ENCODE data around the gene PPP3CA.

The PPP3CA gene

GRCh38 chr4:101175896-101176676, 171.2 kb downstream of the PPP3CA start:
- no peak for DNase-seq (ENCODE audit: low spot score)

DNA sequence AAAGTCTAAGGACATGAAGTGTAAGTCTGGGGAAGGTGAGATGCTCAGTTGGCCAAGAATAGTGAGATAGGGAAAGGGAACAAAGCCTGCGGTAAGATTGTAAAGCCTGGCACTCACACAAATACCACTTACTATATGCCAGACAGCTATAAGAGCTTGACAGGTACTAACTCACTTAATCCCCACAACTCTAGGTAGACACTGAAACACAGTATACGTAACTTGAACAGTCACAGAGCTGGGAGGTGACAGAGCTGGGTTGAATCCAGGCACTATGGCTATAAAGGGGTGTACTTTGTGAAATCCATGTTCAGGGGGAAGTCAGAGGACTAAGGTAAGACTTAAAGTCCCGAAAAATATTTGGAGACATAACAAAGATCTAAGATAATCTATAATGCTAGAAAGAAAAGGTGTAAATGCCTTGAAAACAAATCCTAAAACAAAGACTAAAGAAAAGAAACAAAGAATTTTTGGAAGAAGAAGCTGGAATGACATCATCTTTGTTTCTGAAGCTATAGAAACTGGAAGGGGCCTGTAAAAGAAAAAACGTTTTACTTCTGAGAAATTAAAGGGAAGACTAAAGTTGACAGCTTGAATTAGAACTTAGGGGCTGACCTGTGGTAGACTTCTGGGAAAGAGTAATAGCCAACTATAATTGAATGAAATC, 172.5 kb downstream of the PPP3CA start:
- DNase-seq (ENCODE audit: low spot score), result no peak

- DNase-seq (ENCODE audit: low spot score), result no peak
Observed at GRCh38 chr4:101172369-101172768, 175.0 kb downstream of the PPP3CA start.

GRCh38 chr4:101171747-101172146, 175.6 kb downstream of the PPP3CA start:
- no peak for DNase-seq (ENCODE audit: low spot score)

- DNase-seq (ENCODE audit: low spot score), result peak; percentile 66
Observed at GRCh38 chr4:101169044-101170014, 178.0 kb downstream of the PPP3CA start.

DNA sequence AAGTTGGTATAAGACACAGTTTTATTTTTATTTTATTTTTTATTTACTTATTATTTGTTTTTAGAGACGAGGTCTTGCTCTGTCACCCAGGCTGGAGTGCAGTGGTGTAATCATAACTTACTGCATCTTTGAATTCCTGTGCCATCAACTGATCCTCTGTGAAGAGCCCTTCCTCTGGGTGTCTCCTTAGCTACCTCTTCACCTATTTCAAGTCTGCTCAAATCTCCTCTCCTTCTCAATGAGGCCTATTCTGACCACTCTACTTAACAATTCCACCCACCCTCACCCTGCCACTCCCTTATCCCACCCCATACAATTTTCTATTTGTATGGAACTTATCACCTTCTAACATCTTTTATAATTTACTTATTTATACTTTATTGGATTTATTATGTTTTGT, 183.4 kb downstream of the PPP3CA start:
- DNase-seq (ENCODE audit: low spot score), result no peak

DNA sequence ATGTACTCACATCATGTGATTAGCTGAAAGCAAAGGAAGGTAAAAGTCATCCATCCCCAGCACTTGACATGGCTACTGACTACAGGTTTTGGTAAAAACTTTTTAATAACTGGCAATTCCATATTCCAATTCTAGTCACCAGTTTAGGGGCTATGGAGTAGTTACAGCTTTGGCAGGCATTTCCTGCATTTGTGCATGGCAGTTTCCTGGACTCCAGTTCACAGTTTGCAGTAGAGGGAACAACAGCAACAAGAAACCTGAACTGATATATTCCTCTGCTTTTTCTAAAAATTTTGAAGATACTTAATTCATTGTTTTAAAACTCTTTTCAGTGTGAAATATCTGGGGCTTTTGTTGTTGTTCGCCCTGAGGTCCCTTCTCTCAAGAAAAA, 184.3 kb downstream of the PPP3CA start:
- no peak for DNase-seq (ENCODE audit: low spot score)

DNA sequence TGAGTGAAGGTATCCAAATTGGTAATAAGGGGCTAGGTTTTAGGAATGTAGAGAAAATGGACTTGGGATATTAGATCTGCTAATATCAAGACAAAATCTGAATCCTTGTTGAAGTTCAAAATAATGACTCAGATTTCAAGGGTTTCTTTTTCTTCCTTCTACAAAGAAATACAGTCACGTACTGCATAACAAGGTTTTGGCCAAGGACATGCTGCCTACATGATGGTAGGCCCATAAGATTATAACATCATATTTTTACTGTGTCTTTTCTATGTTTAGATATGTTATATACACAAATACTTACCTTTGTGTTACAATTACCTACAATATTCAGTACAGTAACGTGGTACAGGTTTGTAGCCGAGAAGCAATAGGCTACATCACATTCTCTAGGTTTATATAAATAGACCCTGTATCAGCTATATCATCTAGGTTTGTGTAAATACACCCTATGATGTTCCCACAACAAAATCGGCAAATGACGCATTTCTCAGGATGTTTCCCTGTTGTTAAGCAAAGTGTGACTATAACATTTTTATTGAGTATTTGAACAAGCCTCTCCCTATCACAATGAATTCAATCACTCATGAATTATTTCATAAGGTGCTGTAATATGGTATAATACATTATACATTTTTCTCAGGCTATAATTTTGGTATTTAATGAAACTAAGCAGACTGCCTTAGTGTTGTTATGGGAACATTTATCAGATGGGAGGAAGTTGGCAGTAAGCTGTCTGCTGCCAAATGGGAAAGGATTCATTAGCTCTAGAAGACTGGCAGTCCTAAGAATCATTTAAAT, 186.3 kb downstream of the PPP3CA start:
- no peak for DNase-seq (ENCODE audit: low spot score)

DNA sequence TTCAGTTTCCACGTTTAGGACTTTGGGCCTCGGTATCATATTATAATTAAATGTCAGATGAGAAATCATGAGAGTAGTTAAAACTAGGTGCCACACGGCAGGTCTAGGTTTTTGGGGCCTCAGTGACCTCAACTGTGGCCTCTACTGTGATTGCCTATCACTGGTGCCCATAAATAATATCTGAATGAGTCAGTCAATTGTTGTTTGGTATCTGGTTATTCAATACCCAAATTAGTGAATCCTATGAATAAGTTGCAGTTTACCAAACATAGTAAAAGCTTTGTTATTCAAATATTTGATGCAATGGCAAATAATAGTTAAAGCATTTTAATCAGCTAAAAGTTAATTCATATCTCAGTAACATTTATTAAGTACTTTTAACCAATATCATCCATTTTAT, 188.8 kb downstream of the PPP3CA start:
- no peak for DNase-seq (ENCODE audit: low spot score)

- no peak for DNase-seq (ENCODE audit: low spot score)
Observed at GRCh38 chr4:101158134-101158482, 189.2 kb downstream of the PPP3CA start.

- no peak for DNase-seq (ENCODE audit: low spot score)
Observed at GRCh38 chr4:101157415-101158133, 189.8 kb downstream of the PPP3CA start.

DNA sequence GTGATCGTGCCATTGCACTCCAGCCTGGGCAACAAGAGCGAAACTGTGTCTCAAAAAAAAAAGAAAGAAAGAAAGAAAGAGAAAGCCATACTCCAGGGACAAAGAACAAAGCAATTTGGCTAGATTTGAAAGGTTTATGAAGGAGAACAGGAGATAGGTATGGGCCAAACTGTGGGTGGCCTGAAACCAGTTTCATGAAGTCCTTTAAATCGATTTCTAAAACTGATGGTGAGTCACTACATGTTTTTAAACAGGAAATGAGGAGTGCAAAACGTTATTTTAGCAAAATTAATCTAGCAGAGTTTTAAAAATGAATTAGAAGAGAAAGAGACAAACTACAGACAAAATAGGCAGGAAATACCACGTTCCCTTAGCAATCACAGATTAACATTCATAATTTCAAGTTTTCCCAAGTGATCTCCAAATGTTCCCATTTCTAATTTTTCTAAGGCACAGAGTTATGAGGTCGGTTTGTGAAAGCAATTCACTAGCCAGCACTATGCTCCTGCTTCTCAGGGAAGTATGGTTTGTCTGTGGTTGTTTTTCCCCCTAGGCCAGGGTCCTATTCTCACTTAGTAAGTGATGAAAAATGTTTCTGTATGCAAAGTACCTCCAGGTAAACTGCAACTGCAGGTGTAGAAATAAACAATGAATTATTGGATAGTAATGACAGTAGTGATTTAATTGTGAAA, 190.6 kb downstream of the PPP3CA start:
- no peak for DNase-seq (ENCODE audit: low spot score)

DNA sequence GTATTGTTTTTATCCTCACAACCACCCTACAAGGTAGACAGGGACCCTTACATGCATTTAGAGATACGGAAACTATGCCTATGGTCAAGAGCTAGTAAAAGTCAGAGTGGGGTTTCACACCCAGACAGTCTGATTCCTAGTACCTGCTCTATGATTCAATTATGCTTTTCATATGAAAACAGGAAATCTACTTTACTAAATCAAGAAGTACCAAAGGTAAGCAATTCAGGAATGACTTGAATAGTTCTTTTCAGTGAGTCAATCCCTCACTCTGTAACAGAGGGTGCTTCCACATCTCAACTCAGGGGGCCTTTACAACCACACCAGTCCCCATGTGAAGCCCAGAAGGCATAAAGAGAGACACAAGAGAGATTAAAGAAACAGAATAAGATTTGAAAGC, 191.4 kb downstream of the PPP3CA start:
- no peak for DNase-seq (ENCODE audit: low spot score)

GRCh38 chr4:101155368-101155767, 192.0 kb downstream of the PPP3CA start:
- no peak for DNase-seq (ENCODE audit: low spot score)

DNA sequence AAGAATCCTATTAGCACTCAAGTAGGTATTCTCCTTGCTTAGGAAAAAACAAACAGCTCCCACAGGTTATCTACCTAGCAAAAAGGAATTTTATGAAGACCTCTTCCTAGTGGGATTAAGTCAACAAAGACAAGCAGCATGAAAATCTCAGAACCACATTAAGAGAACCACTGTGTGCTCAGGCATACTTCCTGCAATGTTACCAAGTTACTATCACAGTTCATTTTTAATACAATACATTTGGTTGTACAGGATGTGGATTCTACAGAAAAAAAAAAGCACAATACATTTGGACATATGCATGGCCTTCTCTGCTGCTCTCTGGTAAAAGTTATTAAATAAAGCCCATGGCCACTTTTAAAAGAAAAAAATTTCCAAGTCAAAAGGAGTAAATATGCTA, 193.7 kb downstream of the PPP3CA start:
- no peak for DNase-seq (ENCODE audit: low spot score)

- DNase-seq (ENCODE audit: low spot score), result no peak
Observed at GRCh38 chr4:101152521-101152920, 194.8 kb downstream of the PPP3CA start.

DNA sequence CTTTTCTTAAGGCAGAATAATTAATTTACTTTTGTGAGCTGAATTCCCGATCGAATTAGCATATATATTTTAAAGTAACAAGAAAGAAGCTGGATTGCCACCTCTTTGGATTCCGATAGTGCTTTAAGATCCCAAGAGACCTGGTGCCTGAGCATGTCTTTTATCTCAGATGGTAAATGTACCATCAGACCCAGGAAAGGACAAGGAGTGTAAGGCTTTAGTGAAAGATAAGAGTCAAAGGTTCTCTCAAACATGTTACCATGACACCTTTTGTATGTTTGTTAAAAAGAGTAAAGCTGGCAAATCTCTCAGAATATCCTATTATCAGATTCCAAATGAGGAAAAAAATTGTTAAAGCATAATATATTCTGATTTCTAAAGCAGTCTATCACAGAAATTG, 198.8 kb downstream of the PPP3CA start:
- DNase-seq (ENCODE audit: low spot score), result no peak

DNA sequence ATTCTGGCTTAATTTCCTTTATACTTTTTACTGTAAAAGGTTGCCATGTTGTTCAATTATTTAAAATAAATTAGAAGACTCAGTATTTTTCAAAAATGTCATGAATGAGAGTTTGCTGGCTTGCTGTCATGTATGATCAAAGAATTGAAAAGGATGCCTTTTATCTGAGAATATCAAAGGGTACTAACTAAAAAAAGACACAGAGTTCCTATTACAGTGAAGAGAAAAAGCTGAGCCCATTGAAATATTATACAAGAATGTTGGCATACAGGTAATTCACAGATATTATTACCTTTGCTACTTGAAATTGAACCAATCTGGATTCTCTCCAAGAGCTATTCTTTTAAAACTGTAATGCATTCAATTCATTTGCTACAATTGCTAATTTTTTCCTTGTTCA, 200.0 kb downstream of the PPP3CA start:
- no peak for DNase-seq (ENCODE audit: low spot score)

GRCh38 chr4:101145021-101145420, 202.3 kb downstream of the PPP3CA start:
- DNase-seq (ENCODE audit: low spot score), result no peak

DNA sequence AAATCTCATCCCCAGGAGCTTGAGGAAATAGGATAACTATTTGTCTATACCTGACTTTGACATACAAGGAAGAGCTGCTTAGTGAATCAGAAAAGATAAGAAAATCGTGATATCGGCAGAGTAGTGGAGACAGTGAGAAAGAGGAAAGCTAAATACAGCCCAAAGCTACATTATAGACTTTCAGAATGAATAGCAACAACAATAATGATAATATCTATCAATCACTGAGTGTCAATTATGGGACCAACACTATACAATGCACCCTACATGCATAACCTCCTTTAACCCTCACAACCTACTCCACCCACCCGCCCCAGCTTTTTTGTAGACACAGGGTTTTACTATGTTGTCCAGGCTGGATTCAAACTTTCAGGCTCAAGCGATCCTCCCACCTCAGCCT, 205.1 kb downstream of the PPP3CA start:
- DNase-seq (ENCODE audit: low spot score), result no peak

DNA sequence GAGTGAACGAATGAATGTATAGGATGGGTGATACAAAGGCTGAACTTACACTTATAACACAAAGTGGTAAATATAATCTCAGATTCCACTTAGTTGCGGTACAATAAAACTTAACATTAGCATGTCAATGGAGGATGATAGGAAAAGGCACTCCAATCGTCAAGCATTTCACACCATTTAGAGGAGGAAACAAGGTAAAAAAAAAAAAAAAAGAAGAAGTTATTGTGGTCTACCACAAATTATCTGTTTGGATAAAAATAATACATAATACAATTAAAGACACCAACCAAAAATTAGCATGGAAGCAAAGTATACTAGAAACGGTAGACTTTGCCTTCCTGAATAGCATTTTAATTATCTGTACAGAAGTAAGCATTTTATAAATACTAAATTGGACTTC, 205.5 kb downstream of the PPP3CA start:
- no peak for DNase-seq (ENCODE audit: low spot score)

Data from hematopoietic multipotent progenitor cell treated with erythropoietin and hydrocortisone succinate and interleukin-3 and kit ligand, for 17 days (in vitro differentiated cells).